Measurements from ENCODE around the gene RNF138. TPM values are rescaled to one million over a fixed set of nuclear protein-coding genes. Genes with fewer than 3 reads are reported as not detected.

Gene RNF138
- total RNA-seq, 1 experiment from 2014 or later, result 73.5 TPM

DNA sequence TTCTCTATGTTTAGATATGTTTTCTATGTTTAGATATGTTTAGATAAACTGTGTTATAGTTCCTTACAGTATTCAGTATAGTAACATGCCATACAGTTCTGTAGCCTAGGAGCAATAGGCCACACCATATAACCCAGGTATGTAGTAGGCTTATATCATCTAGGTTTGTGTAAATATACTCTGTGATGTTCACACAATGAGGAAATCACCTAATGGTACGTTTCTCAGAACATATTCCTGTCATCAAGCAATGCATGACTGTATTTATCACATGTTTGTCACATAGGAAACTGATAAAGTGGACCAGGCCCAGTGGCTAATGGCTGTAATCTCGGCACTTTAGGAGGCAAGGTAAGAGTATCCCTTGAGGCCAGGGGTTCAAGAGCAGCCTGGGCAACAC is 44.0 kb downstream of the RNF138 start:
- H3K4me1 Mint-ChIP-seq, result no peaks in the 10 kb centered on the region
- Histone ChIP-seq H2BK12ac (ENCODE audit: insufficient read length, low read depth, low read length) (no peak overlapping the region), H3K9ac (ENCODE audit: extremely low read depth, insufficient read length, low read length) (no peak overlapping the region), H3K9me3 (ENCODE audit: control insufficient read depth, low read depth, low read length) (no peaks in the 10 kb centered on the region), H3K23me2 (ENCODE audit: insufficient read length, low read depth, low read length, poor library complexity, severe bottlenecking) (no peaks in the 10 kb centered on the region), H3K79me2 (ENCODE audit: insufficient read depth, low read length) (no peaks in the 10 kb centered on the region), H4K8ac (replicated peaks; ENCODE audit: insufficient read length, low read depth, low read length) (no peak overlapping the region), H3K27me3 (ENCODE audit: insufficient read depth, low read length) (no peaks in the 10 kb centered on the region), H2AK5ac (ENCODE audit: insufficient read length, low read length) (no peak overlapping the region), H3K4me2 (ENCODE audit: insufficient read depth, insufficient read length, low read length) (no peak overlapping the region), H2BK5ac (ENCODE audit: insufficient read length, low read length) (no peak overlapping the region), H2BK20ac (ENCODE audit: low read depth, low read length, poor library complexity, severe bottlenecking) (no peak overlapping the region), H3K4me1 (ENCODE audit: insufficient read depth, low read length) (no peaks in the 10 kb centered on the region), H3T11ph (ENCODE audit: low read length) (no peak overlapping the region), H2BK120ac (ENCODE audit: low read depth, low read length, poor library complexity, severe bottlenecking) (no peak overlapping the region), H4K20me1 (ENCODE audit: control insufficient read depth, insufficient read depth, insufficient read length) (no peaks in the 10 kb centered on the region), H3K14ac (ENCODE audit: insufficient read depth, low read length) (no peak overlapping the region), H3K23ac (ENCODE audit: insufficient read length, low read depth, low read length) (no peak overlapping the region), H3K56ac (ENCODE audit: insufficient read length, low read depth, low read length) (no peak overlapping the region), H2AFZ (ENCODE audit: low read length) (no peak overlapping the region), H3K79me1 (ENCODE audit: insufficient read depth, low read depth, low read length, poor library complexity, severe bottlenecking) (no peaks in the 10 kb centered on the region), H3K18ac (ENCODE audit: insufficient read length, low read depth, low read length) (no peak overlapping the region), H2BK15ac (ENCODE audit: low read depth, low read length) (no peak overlapping the region), H4K91ac (ENCODE audit: insufficient read length, low read depth, low read length) (no peak overlapping the region), H4K5ac (ENCODE audit: insufficient read length, low read depth, low read length) (no peak overlapping the region), H3K4ac (ENCODE audit: low read depth, low read length) (no peak overlapping the region), H3K27ac (ENCODE audit: insufficient read length, low read depth, low read length) (no peak overlapping the region)
- no peak overlapping the region; a peak in 1 of 7 replicates for H3K27ac Mint-ChIP-seq
- TF ChIP-seq, protein P1, sequence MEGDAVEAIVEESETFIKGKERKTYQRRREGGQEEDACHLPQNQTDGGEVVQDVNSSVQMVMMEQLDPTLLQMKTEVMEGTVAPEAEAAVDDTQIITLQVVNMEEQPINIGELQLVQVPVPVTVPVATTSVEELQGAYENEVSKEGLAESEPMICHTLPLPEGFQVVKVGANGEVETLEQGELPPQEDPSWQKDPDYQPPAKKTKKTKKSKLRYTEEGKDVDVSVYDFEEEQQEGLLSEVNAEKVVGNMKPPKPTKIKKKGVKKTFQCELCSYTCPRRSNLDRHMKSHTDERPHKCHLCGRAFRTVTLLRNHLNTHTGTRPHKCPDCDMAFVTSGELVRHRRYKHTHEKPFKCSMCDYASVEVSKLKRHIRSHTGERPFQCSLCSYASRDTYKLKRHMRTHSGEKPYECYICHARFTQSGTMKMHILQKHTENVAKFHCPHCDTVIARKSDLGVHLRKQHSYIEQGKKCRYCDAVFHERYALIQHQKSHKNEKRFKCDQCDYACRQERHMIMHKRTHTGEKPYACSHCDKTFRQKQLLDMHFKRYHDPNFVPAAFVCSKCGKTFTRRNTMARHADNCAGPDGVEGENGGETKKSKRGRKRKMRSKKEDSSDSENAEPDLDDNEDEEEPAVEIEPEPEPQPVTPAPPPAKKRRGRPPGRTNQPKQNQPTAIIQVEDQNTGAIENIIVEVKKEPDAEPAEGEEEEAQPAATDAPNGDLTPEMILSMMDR (conservative IDR thresholded peaks at IDR 0.05), result no peak
- H3K9me3 Mint-ChIP-seq, result peaks cover 0 to 1% of the 10 kb centered on the region in 2 experiments; a peak in 2 of 5 replicates
- peaks cover 5 to 9% (median 7%) of the 10 kb centered on the region in 3 experiments; a peak in 4 of 7 replicates for H3K36me3 Mint-ChIP-seq (ENCODE audit: insufficient read depth in 1 of 3, low read depth in 3 of 3)
- H3K27me3 Mint-ChIP-seq (ENCODE audit: low read depth), result no peaks in the 10 kb centered on the region
- no CpG with 5 or more reads among the region's 2 CpGs for WGBS (ENCODE audit: extremely low coverage, insufficient read length, low lambda C conversion rate)
- no peak for DNase-seq
- no peak overlapping the region for H3K4me3 Mint-ChIP-seq
